ENCODE measurements around the gene SLC9A8.

DNA sequence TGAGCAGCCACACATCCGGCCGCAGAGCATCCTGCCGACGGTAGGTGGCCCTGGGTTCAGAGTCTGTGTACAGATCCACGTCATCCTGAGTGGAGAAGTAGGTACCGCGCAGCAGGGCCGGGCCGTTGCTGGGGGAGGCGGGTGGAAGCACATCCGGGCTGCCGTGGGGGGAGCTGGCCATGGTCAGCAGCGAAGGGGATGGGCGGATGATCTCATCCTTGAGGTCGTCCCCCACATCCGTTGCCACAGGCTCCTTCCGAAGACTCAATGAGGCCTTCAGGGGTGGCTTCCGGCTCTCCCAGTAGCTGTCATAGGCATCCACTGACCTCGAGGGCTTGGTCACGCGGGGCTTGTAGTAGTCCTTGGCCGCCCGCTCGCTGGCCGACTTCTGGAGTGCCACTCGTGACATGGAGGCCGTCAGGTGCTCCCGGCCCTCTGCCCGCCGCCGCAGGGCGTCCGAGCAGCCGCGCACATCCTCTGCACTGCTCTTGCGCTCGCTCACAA lies 93.5 kb downstream of the SLC9A8 start:
- TF ChIP-seq, protein P1, sequence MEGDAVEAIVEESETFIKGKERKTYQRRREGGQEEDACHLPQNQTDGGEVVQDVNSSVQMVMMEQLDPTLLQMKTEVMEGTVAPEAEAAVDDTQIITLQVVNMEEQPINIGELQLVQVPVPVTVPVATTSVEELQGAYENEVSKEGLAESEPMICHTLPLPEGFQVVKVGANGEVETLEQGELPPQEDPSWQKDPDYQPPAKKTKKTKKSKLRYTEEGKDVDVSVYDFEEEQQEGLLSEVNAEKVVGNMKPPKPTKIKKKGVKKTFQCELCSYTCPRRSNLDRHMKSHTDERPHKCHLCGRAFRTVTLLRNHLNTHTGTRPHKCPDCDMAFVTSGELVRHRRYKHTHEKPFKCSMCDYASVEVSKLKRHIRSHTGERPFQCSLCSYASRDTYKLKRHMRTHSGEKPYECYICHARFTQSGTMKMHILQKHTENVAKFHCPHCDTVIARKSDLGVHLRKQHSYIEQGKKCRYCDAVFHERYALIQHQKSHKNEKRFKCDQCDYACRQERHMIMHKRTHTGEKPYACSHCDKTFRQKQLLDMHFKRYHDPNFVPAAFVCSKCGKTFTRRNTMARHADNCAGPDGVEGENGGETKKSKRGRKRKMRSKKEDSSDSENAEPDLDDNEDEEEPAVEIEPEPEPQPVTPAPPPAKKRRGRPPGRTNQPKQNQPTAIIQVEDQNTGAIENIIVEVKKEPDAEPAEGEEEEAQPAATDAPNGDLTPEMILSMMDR (IDR thresholded peaks at IDR 0.05) = no peak
- TF ChIP-seq POLR2A (IDR thresholded peaks at IDR 0.05) = no peak
